Measurements from ENCODE around the gene ARGLU1. TPM values are rescaled to one million over a fixed set of nuclear protein-coding genes. Genes with fewer than 3 reads are reported as not detected.
A peak's percentile ranks its signal among the peaks of the same experiment; 100 is the strongest.

The ARGLU1 gene
- total RNA-seq, 1 experiment from 2014 or later, result 31.8 TPM

GRCh38 chr13:106550570-106551135 is 17.3 kb downstream of the ARGLU1 start:
- ChIA-PET POLR2A (ENCODE audit: unreplicated experiment) (no interaction called here), CTCF (no interaction called here)
- intact Hi-C loops (cut with micrococcal nuclease), result no loop called here
- Histone ChIP-seq H3K27me3 (ENCODE audit: low read length) (no peaks in the 10 kb centered on the region), H3K9me3 (ENCODE audit: low read length) (no peaks in the 10 kb centered on the region), H3K9ac (ENCODE audit: low read length) (no peak overlapping the region), H3K4me2 (ENCODE audit: low read length) (no peak overlapping the region), H2AFZ (ENCODE audit: low read length) (no peak overlapping the region), H3K4me3 (ENCODE audit: low read length) (no peak overlapping the region), H3K36me3 (ENCODE audit: low read depth, low read length) (peaks cover 40% of the 10 kb centered on the region), H4K20me1 (ENCODE audit: low read length) (peaks cover 13% of the 10 kb centered on the region), H3F3A (ENCODE audit: low read length, unreplicated experiment) (no peaks in the 10 kb centered on the region), H3K4me1 (ENCODE audit: insufficient read depth, low read length) (peaks cover 15% of the 10 kb centered on the region), H3K9me2 (replicated peaks; ENCODE audit: low read length) (no peaks in the 10 kb centered on the region; the same call in 1 of the 2 replicates), H3K27ac (ENCODE audit: low read length) (no peak overlapping the region), H3K79me2 (ENCODE audit: low read length) (peaks cover 91% of the 10 kb centered on the region)
- BruUV-seq (replicated peaks), result no TSS peak
- ATAC-seq (no peak; the same call in 1 of the 2 replicates), DNase-seq (no peak)
- TF ChIP-seq CTCF (conservative IDR thresholded peaks at IDR 0.05; ENCODE audit: low read depth, low read length) (no peak), EZH2phosphoT487 (IDR thresholded peaks at IDR 0.05; ENCODE audit: borderline replicate concordance, low read length) (no peak), EZH2 (IDR thresholded peaks at IDR 0.05; ENCODE audit: low read length, unreplicated experiment) (no peak)

GRCh38 chr13:106548064-106548696 is 19.8 kb downstream of the ARGLU1 start:
- Histone ChIP-seq H3K27ac (ENCODE audit: low read length) (no peak overlapping the region), H3K9me2 (replicated peaks; ENCODE audit: low read length) (no peaks in the 10 kb centered on the region; the same call in 1 of the 2 replicates), H3K4me3 (ENCODE audit: low read length) (no peak overlapping the region), H3K4me1 (ENCODE audit: insufficient read depth, low read length) (peaks cover 15% of the 10 kb centered on the region), H3K4me2 (ENCODE audit: low read length) (peak overlapping the region; percentile 53), H2AFZ (ENCODE audit: low read length) (no peak overlapping the region), H3K27me3 (ENCODE audit: low read length) (no peaks in the 10 kb centered on the region), H3K9ac (ENCODE audit: low read length) (no peak overlapping the region), H3F3A (ENCODE audit: low read length, unreplicated experiment) (no peaks in the 10 kb centered on the region), H3K9me3 (ENCODE audit: low read length) (no peaks in the 10 kb centered on the region), H3K36me3 (ENCODE audit: low read depth, low read length) (peaks cover 35% of the 10 kb centered on the region; the same call in 1 of the 2 replicates), H4K20me1 (ENCODE audit: low read length) (peaks cover 13% of the 10 kb centered on the region), H3K79me2 (ENCODE audit: low read length) (peaks cover 83% of the 10 kb centered on the region)
- ChIA-PET POLR2A (ENCODE audit: unreplicated experiment) (no interaction called here), CTCF (no interaction called here)
- no peak for TF ChIP-seq EZH2 (IDR thresholded peaks at IDR 0.05; ENCODE audit: low read length, unreplicated experiment)
- no peak for TF ChIP-seq EZH2phosphoT487 (IDR thresholded peaks at IDR 0.05; ENCODE audit: borderline replicate concordance, low read length)
- no peak for TF ChIP-seq CTCF (conservative IDR thresholded peaks at IDR 0.05; ENCODE audit: low read depth, low read length)
- intact Hi-C loops (cut with micrococcal nuclease), result no loop called here
- DNase-seq (peak; percentile 71), ATAC-seq (peak; percentile 99)
- BruUV-seq (replicated peaks), result no TSS peak

GRCh38 chr13:106541826-106542225 is 26.1 kb downstream of the ARGLU1 start:
- TF ChIP-seq EZH2phosphoT487 (IDR thresholded peaks at IDR 0.05; ENCODE audit: borderline replicate concordance, low read length), result no peak
- CTCF ChIA-PET, result no interaction called here
- H3K4me1 ChIP-seq (ENCODE audit: insufficient read depth, low read length), result no peaks in the 10 kb centered on the region
- H3K36me3 ChIP-seq (ENCODE audit: low read depth, low read length), result peaks cover 34% of the 10 kb centered on the region; the same call in 1 of the 2 replicates
- no peak overlapping the region for H2AFZ ChIP-seq (ENCODE audit: low read length)
- no TSS peak for BruUV-seq (replicated peaks)
- H3K79me2 ChIP-seq (ENCODE audit: low read length), result peaks cover 26% of the 10 kb centered on the region
- ATAC-seq (no peak), DNase-seq (no peak)
- H4K20me1 ChIP-seq (ENCODE audit: low read length), result peaks cover 7% of the 10 kb centered on the region; the same call in 1 of the 2 replicates
- no peak overlapping the region for H3K27ac ChIP-seq (ENCODE audit: low read length)
- POLR2A ChIA-PET (ENCODE audit: unreplicated experiment), result no interaction called here
- no peaks in the 10 kb centered on the region; the same call in 1 of the 2 replicates for H3K9me2 ChIP-seq (replicated peaks; ENCODE audit: low read length)
- H3F3A ChIP-seq (ENCODE audit: low read length, unreplicated experiment), result no peaks in the 10 kb centered on the region
- H3K4me2 ChIP-seq (ENCODE audit: low read length), result no peak overlapping the region
- no peaks in the 10 kb centered on the region for H3K9me3 ChIP-seq (ENCODE audit: low read length)
- no peak overlapping the region for H3K4me3 ChIP-seq (ENCODE audit: low read length)
- no peaks in the 10 kb centered on the region for H3K27me3 ChIP-seq (ENCODE audit: low read length)
- intact Hi-C loops (cut with micrococcal nuclease), result no loop called here
- H3K9ac ChIP-seq (ENCODE audit: low read length), result no peak overlapping the region

Measured in PC-3 (cell line).